A549 (cell line): ENCODE results near the gene ENAH. TPM values are rescaled to one million over a fixed set of nuclear protein-coding genes. Genes with fewer than 3 reads are reported as not detected.

Source experiments
- ATAC-seq, 2 experiments: fragments of 200-7000 bp in 1 of 2; fragments of >200 bp in 1 of 2; cut with Nextera tagmentation in 1 of 2; cut with Tn5 transposase in 1 of 2; 3 replicates each; pipeline versions ENCODE4 v1.8.0 to v1.9.1; 2018 to 2020; ENCODE audit warnings: mild to moderate bottlenecking in 1 of 2, moderate library complexity in 1 of 2
- CTCF ChIA-PET: fragments of 300-600 bp; sonication (Branson Sonifier 250); formaldehyde crosslinking; extraction: SDS; loops from one replicate; lab custom pipeline; 2021; ENCODE audit warnings: antibody characterized with exemption, inconsistent platforms; lab: Yijun Ruan, JAX
- POLR2A ChIA-PET: fragments of 350-600 bp; formaldehyde crosslinking; extraction: SDS; loops from one replicate; lab custom pipeline; 2021; ENCODE audit warnings: antibody characterized with exemption, inconsistent platforms; lab: Yijun Ruan, JAX
- DNase-seq, 2 experiments: peaks; one replicate each; pipeline versions ENCODE4 v3.0.0 to v3.0.0-alpha.2; 2011 to 2016; ENCODE audit warnings: low read depth in 1 of 2, low spot score in 1 of 2
- FAIRE-seq: peaks from 2 replicates; lab custom pipeline; 2011; peaks lifted over from hg19 to GRCh38; lab: Jason Lieb, UNC
- H3K27ac ChIP-seq, 2 experiments: fragments of >200 bp; sonication (Bioruptor Twin); formaldehyde crosslinking; 3 replicates each; pipeline ENCODE4 v1.5.1; 2016 to 2017
- H3K4me1 ChIP-seq: fragments of >200 bp; sonication (Bioruptor Twin); formaldehyde crosslinking; 3 replicates; pipeline ENCODE4 v1.6.1; 2016
- H3K4me2 ChIP-seq: fragments of >200 bp; sonication (Bioruptor Twin); formaldehyde crosslinking; 3 replicates; pipeline ENCODE4 v1.6.1; 2016
- H3K4me3 ChIP-seq: fragments of >200 bp; sonication (Bioruptor Twin); formaldehyde crosslinking; 3 replicates; pipeline ENCODE4 v1.5.1; 2016
- H3K9me3 ChIP-seq: fragments of >200 bp; sonication (Bioruptor Twin); formaldehyde crosslinking; 3 replicates; pipeline ENCODE4 v1.6.1; 2016
- ATOH8 ChIP-seq: fragments of 250-450 bp; sonication (Bioruptor Pico); IDR thresholded peaks from 2 replicates; pipeline ENCODE4 v1.5.0; 2020; ENCODE audit warnings: low read depth, mild to moderate bottlenecking, moderate library complexity
- CBX2 ChIP-seq: fragments of 200-600 bp; sonication (generic); IDR thresholded peaks from 2 replicates; pipeline ENCODE4 v1.6.1; 2016; ENCODE audit warnings: low read depth, mild to moderate bottlenecking, borderline replicate concordance
- CBX8 ChIP-seq: fragments of 200-600 bp; sonication (generic); IDR thresholded peaks from 2 replicates; pipeline ENCODE4 v1.6.1; 2016
- CEBPB ChIP-seq, 2 experiments: fragments of >200 bp in 1 of 2; sonication (Bioruptor Twin) in 1 of 2; formaldehyde crosslinking in 1 of 2; IDR thresholded peaks; 2 replicates each; pipeline ENCODE4 v1.6.1; 2012 to 2016
- CHD4 ChIP-seq: fragments of 200-600 bp; sonication (generic); IDR thresholded peaks from 2 replicates; pipeline ENCODE4 v1.6.1; 2016; ENCODE audit warnings: antibody characterized with exemption, mild to moderate bottlenecking, borderline replicate concordance
- EHMT2 ChIP-seq: fragments of 200-600 bp; sonication (generic); IDR thresholded peaks from 2 replicates; pipeline ENCODE4 v1.6.1; 2016; ENCODE audit warnings: antibody characterized with exemption, low read depth, mild to moderate bottlenecking, moderate library complexity
- EP300 ChIP-seq, 2 experiments: fragments of >200 bp; sonication (Bioruptor Twin); formaldehyde crosslinking; IDR thresholded peaks; 2 replicates in 1 of 2; 3 replicates in 1 of 2; pipeline ENCODE4 v1.6.1; 2016 to 2017
- FOSB ChIP-seq: fragments of 250-450 bp; sonication (Bioruptor Pico); IDR thresholded peaks from 2 replicates; pipeline ENCODE4 v1.5.0; 2020; ENCODE audit warnings: mild to moderate bottlenecking, moderate library complexity
- FOXS1 ChIP-seq: fragments of 250-450 bp; sonication (Bioruptor Pico); IDR thresholded peaks from 2 replicates; pipeline ENCODE4 v1.5.0; 2020; ENCODE audit warnings: mild to moderate bottlenecking, moderate library complexity
- HES2 ChIP-seq: fragments of >200 bp; sonication (Bioruptor Twin); formaldehyde crosslinking; IDR thresholded peaks from 2 replicates; pipeline ENCODE4 v1.6.1; 2016
- HEYL ChIP-seq: fragments of 250-450 bp; sonication (Bioruptor Pico); IDR thresholded peaks from 2 replicates; pipeline ENCODE4 v1.8.0; 2021; ENCODE audit warnings: mild to moderate bottlenecking, moderate library complexity
- HOXB13 ChIP-seq: fragments of 250-450 bp; sonication (Bioruptor Pico); IDR thresholded peaks from 2 replicates; pipeline ENCODE4 v1.5.0; 2020; ENCODE audit warnings: low read depth, mild to moderate bottlenecking, moderate library complexity
- HOXB5 ChIP-seq: fragments of 250-450 bp; sonication (Bioruptor Pico); IDR thresholded peaks from 2 replicates; pipeline ENCODE4 v1.5.0; 2020; ENCODE audit warnings: mild to moderate bottlenecking, moderate library complexity
- JUNB ChIP-seq: fragments of >200 bp; sonication (Bioruptor Twin); formaldehyde crosslinking; IDR thresholded peaks from 2 replicates; pipeline ENCODE4 v1.6.1; 2016
- KDM5A ChIP-seq: fragments of 200-600 bp; sonication (generic); IDR thresholded peaks from 2 replicates; pipeline ENCODE4 v1.6.1; 2016; ENCODE audit warnings: antibody characterized with exemption, mild to moderate bottlenecking
- MAX ChIP-seq: IDR thresholded peaks from 2 replicates; pipeline ENCODE4 v1.6.1; 2012
- NPAS2 ChIP-seq: fragments of 250-450 bp; sonication (Bioruptor Pico); IDR thresholded peaks from 2 replicates; pipeline ENCODE4 v1.8.0; 2022; ENCODE audit warnings: mild to moderate bottlenecking, moderate library complexity, borderline replicate concordance
- PBX3 ChIP-seq: IDR thresholded peaks from 2 replicates; pipeline ENCODE4 v1.6.1; 2012
- PHF8 ChIP-seq: fragments of 200-600 bp; sonication (generic); IDR thresholded peaks from 2 replicates; pipeline ENCODE4 v1.6.1; 2016; ENCODE audit warnings: low read depth, mild to moderate bottlenecking, antibody characterized with exemption, moderate library complexity, borderline replicate concordance
- POLR2A ChIP-seq: IDR thresholded peaks from 2 replicates; pipeline ENCODE4 v1.6.1; 2012; ENCODE audit warnings: mild to moderate bottlenecking, low read length
- RAD21 ChIP-seq, 2 experiments: fragments of >200 bp in 1 of 2; sonication (Bioruptor Twin) in 1 of 2; formaldehyde crosslinking in 1 of 2; IDR thresholded peaks in 1 of 2; conservative IDR thresholded peaks in 1 of 2; 2 replicates in 1 of 2; 3 replicates in 1 of 2; pipeline ENCODE4 v1.6.1; 2012 to 2018; ENCODE audit warnings: inconsistent platforms in 1 of 2
- RARB ChIP-seq: fragments of 250-450 bp; sonication (Bioruptor Pico); IDR thresholded peaks from 2 replicates; pipeline ENCODE4 v1.8.0; 2021; ENCODE audit warnings: mild to moderate bottlenecking, moderate library complexity
- RCOR1 ChIP-seq: fragments of 150-350 bp; IDR thresholded peaks from 2 replicates; pipeline ENCODE4 v1.6.1; 2014; ENCODE audit warnings: antibody characterized with exemption, low read length, low read depth
- SREBF2 ChIP-seq: fragments of 450-650 bp; IDR thresholded peaks from 2 replicates; pipeline ENCODE4 v1.6.1; 2014; ENCODE audit warnings: mild to moderate bottlenecking, moderate library complexity
- TFCP2L1 ChIP-seq: fragments of 250-450 bp; sonication (Bioruptor Pico); IDR thresholded peaks from 2 replicates; pipeline ENCODE4 v1.5.0; 2021; ENCODE audit warnings: mild to moderate bottlenecking
- WGBS: methylation state at CpG from one replicate; pipeline ENCODE4 v1.1.6; 2017; ENCODE audit errors: missing lambda C conversion rate; 5-methylcytosine and 5-hydroxymethylcytosine counted together
- polyA plus RNA-seq, 4 experiments: library from polyadenylated mRNA; depleted of rRNA in 3 of 4; stranded (reverse); fragments of >200 nt; fragmentation: RNase III in 1 of 4; extraction: RNeasy Plus Mini Kit Qiagen cat#74134 plus additional on column Dnase treatment in 1 of 4; gene quantifications; 2 replicates in 3 of 4; 3 replicates in 1 of 4; pipeline ENCODE4 v1.2.3, GENCODE V29; 2011 to 2017

ENAH gene
- polyA plus RNA-seq, 2 of the 4 experiments (the other 2 are of a cell fraction) = 142 to 155 TPM

GRCh38 chr1:225493591-225494246 is 159.2 kb downstream of the ENAH start:
- CTCF ChIA-PET = interaction anchor here (0.9 to 12.6 kb wide), 6 partner anchors 13 to 418 kb away, joined by 3 to 117 read pairs (median 4); partner anchors contain the start of gene SRP9
- no peak overlapping the region for H3K4me2 ChIP-seq
- no peak for FAIRE-seq
- TF ChIP-seq CHD4 = no peak
- no peak for TF ChIP-seq CEBPB (IDR thresholded peaks at IDR 0.05)
- no peak for TF ChIP-seq TFCP2L1 (CRISPR knock-in tag)
- TF ChIP-seq NPAS2 (CRISPR knock-in tag) = no peak
- no peak for TF ChIP-seq RARB (CRISPR knock-in tag)
- TF ChIP-seq FOXS1 (CRISPR knock-in tag) = no peak
- TF ChIP-seq PBX3 = no peak
- TF ChIP-seq SREBF2 = no peak
- no peaks in the 10 kb centered on the region for H3K9me3 ChIP-seq
- POLR2A ChIA-PET = no interaction called here
- ATAC-seq = no peak
- H3K4me3 ChIP-seq = no peak overlapping the region
- H3K27ac ChIP-seq = no peak overlapping the region
- no peak for DNase-seq
- 91% methylated on average over 6 of the region's 6 CpGs for WGBS
- no peaks in the 10 kb centered on the region for H3K4me1 ChIP-seq

GRCh38 chr1:225488676-225489075 is 164.2 kb downstream of the ENAH start:
- CTCF ChIA-PET = interaction anchor here (0.6 to 24.4 kb wide), 4 partner anchors 8 to 281 kb away, joined by 3 to 429 read pairs (median 60); partner anchors contain the start of gene SRP9
- ATAC-seq (no peak), FAIRE-seq (no peak), DNase-seq (no peak)
- 89% methylated on average over 5 of the region's 5 CpGs for WGBS
- Histone ChIP-seq H3K4me2 (no peak overlapping the region), H3K4me3 (no peak overlapping the region), H3K27ac (no peak overlapping the region), H3K9me3 (no peaks in the 10 kb centered on the region), H3K4me1 (no peaks in the 10 kb centered on the region)
- TF ChIP-seq HEYL (no peak), ATOH8 (CRISPR knock-in tag) (no peak), SREBF2 (no peak), EHMT2 (no peak), HOXB13 (CRISPR knock-in tag) (no peak), CBX2 (no peak), POLR2A (no peak), PHF8 (no peak), EP300 (IDR thresholded peaks at IDR 0.05) (no peak)
- POLR2A ChIA-PET = no interaction called here

- FAIRE-seq = no peak
- Histone ChIP-seq H3K4me1 (no peaks in the 10 kb centered on the region), H3K4me2 (no peak overlapping the region), H3K27ac (no peak overlapping the region), H3K4me3 (no peak overlapping the region), H3K9me3 (no peaks in the 10 kb centered on the region)
- ChIA-PET POLR2A (no interaction called here), CTCF (interaction anchor here (1.3 to 24.4 kb wide), 6 partner anchors 10 to 489 kb away, joined by 3 to 429 read pairs (median 10); partner anchors contain the start of gene SRP9)
- no peak for ATAC-seq
- TF ChIP-seq FOSB = no peak
- no peak for DNase-seq
- WGBS = 96% methylated on average over 2 of the region's 2 CpGs
These were observed 166.1 kb downstream of the ENAH start for GRCh38 chr1:225486856-225487255.

GRCh38 chr1:225485991-225486530 is 166.9 kb downstream of the ENAH start:
- ATAC-seq (no peak), DNase-seq (no peak), FAIRE-seq (no peak)
- H3K4me3 ChIP-seq = no peak overlapping the region
- H3K4me1 ChIP-seq = no peaks in the 10 kb centered on the region
- no peaks in the 10 kb centered on the region for H3K9me3 ChIP-seq
- WGBS = 94% methylated on average over 6 of the region's 6 CpGs
- ChIA-PET POLR2A (no interaction called here), CTCF (interaction anchor here (1.6 to 24.4 kb wide), 7 partner anchors 11 to 490 kb away, joined by 3 to 429 read pairs (median 8); partner anchors contain the start of gene SRP9)
- TF ChIP-seq KDM5A (no peak), HOXB5 (CRISPR knock-in tag) (no peak), CHD4 (no peak), RAD21 (conservative IDR thresholded peaks at IDR 0.05 in 1 of 2, IDR thresholded peaks at IDR 0.05 in 1 of 2) (no peak), MAX (no peak), JUNB (no peak), HOXB13 (CRISPR knock-in tag) (no peak), PBX3 (no peak), RCOR1 (no peak), CBX8 (no peak), NPAS2 (CRISPR knock-in tag) (no peak), HES2 (no peak)
- H3K27ac ChIP-seq = no peak overlapping the region
- no peak overlapping the region for H3K4me2 ChIP-seq
